K562 (cell line): ENCODE results near the gene DENND6A. TPM values are rescaled to one million over a fixed set of nuclear protein-coding genes. Genes with fewer than 3 reads are reported as not detected.
A peak's percentile ranks its signal among the peaks of the same experiment; 100 is the strongest.

Experiments
- BMI1 ChIP-seq: fragments of 150-350 bp; IDR thresholded peaks from 2 replicates; pipeline ENCODE4 v1.6.1; 2014; ENCODE audit warnings: low read length
- CBX8 ChIP-seq: fragments of 200-600 bp; sonication (generic); IDR thresholded peaks from 2 replicates; pipeline ENCODE4 v1.6.1; 2012; ENCODE audit warnings: borderline replicate concordance, mixed run types, low read depth, mild to moderate bottlenecking, moderate library complexity, mixed read lengths, low read length, control low read depth, inconsistent platforms; ENCODE audit not compliant: poor library complexity, severe bottlenecking; ENCODE audit errors: extremely low read depth
- CREB1 ChIP-seq, 2 experiments: sonication (generic) in 1 of 2; formaldehyde crosslinking in 1 of 2; IDR thresholded peaks; 2 replicates each; pipeline versions ENCODE4 v1.6.1 to v1.8.0; 2012 to 2022; ENCODE audit warnings: inconsistent platforms in 1 of 2, mild to moderate bottlenecking in 1 of 2, missing genetic modification reagents in 1 of 2, moderate library complexity in 1 of 2
- HEY1 ChIP-seq: fragments of 250-450 bp; sonication (Bioruptor Pico); IDR thresholded peaks from 2 replicates; pipeline ENCODE4 v1.5.0; 2020; ENCODE audit warnings: mild to moderate bottlenecking, moderate library complexity, borderline replicate concordance
- HNRNPK ChIP-seq: fragments of 200-400 bp; formaldehyde crosslinking; IDR thresholded peaks from one replicate; pipeline ENCODE4 v1.6.1; 2018; ENCODE audit warnings: mild to moderate bottlenecking, low read depth, low read length; ENCODE audit not compliant: poor library complexity, severe bottlenecking
- MCM5 ChIP-seq: fragments of 450-650 bp; IDR thresholded peaks from 2 replicates; pipeline ENCODE4 v1.6.1; 2016; ENCODE audit warnings: low read depth
- MTA2 ChIP-seq: fragments of 450-650 bp; IDR thresholded peaks from 2 replicates; pipeline ENCODE4 v1.6.1; 2016; ENCODE audit warnings: low read depth
- NCOR1 ChIP-seq: fragments of 450-650 bp; IDR thresholded peaks from 2 replicates; pipeline ENCODE4 v1.6.1; 2016; ENCODE audit warnings: mild to moderate bottlenecking, moderate library complexity
- RBM14 ChIP-seq: fragments of 200-400 bp; formaldehyde crosslinking; IDR thresholded peaks from 2 replicates; pipeline ENCODE4 v1.6.1; 2018; ENCODE audit warnings: low read depth, mild to moderate bottlenecking, low read length, moderate library complexity, borderline replicate concordance; ENCODE audit not compliant: insufficient read depth
- SMARCB1 ChIP-seq: IDR thresholded peaks from 2 replicates; pipeline ENCODE4 v1.6.1; 2011; ENCODE audit warnings: improper control_type of control experiment, low read depth; ENCODE audit not compliant: insufficient read length
- SP1 ChIP-seq: sonication (generic); formaldehyde crosslinking; IDR thresholded peaks from 2 replicates; pipeline ENCODE4 v1.8.1; 2022; ENCODE audit warnings: mild to moderate bottlenecking, missing genetic modification reagents
- ZBTB7A ChIP-seq: IDR thresholded peaks from 2 replicates; pipeline ENCODE4 v1.6.1; 2011; ENCODE audit warnings: low read depth, mild to moderate bottlenecking, low read length, moderate library complexity, borderline replicate concordance; ENCODE audit not compliant: control insufficient read depth
- ZNF134 ChIP-seq: fragments of 250-450 bp; sonication (Bioruptor Pico); conservative IDR thresholded peaks from 2 replicates; pipeline ENCODE4 v1.4.0; 2020
- ZNF668 ChIP-seq: fragments of 250-450 bp; sonication (Bioruptor Pico); IDR thresholded peaks from 2 replicates; pipeline ENCODE4 v1.8.0; 2022; ENCODE audit warnings: mild to moderate bottlenecking, inconsistent platforms
- ZNF766 ChIP-seq: fragments of 200-800 bp; sonication (Bioruptor generic); conservative IDR thresholded peaks from 2 replicates; pipeline ENCODE4 v1.6.1; 2016; ENCODE audit warnings: missing genetic modification characterization, missing compliant biosample characterization
- polyA plus RNA-seq, 8 experiments: library from polyadenylated mRNA; depleted of rRNA in 4 of 8; stranded (reverse) in 5 of 8; unstranded in 3 of 8; fragments of >200 nt; fragmentation: Nextera tagmentation in 2 of 8; fragmentation: Illumina TruSeq in 1 of 8; extraction: Ambion mirVana in 2 of 8; extraction: Trizol in 1 of 8; gene quantifications; 2 replicates each; pipeline versions ENCODE4 v1.2.1 to v1.2.3, GENCODE V29; 2011 to 2014; ENCODE audit warnings: inconsistent platforms in 1 of 8, missing spikeins in 1 of 8
- total RNA-seq, 7 experiments: library from RNA; depleted of rRNA in 6 of 7; stranded (reverse); fragments of >200 nt in 6 of 7; fragmentation: Illumina TruSeq in 2 of 7; extraction: Trizol in 2 of 7; gene quantifications; 2 replicates each; pipeline versions ENCODE4 v1.2.1 to v1.2.3, GENCODE V29; 2011 to 2021; ENCODE audit warnings: low replicate concordance in 1 of 7
- TF ChIP-seq, protein P1 (sequence below), 2 experiments: fragments of 450-650 bp; IDR thresholded peaks; 2 replicates each; pipeline ENCODE4 v1.6.1; 2016; ENCODE audit warnings: mild to moderate bottlenecking in 2 of 2, borderline replicate concordance in 1 of 2, low read depth in 1 of 2, moderate library complexity in 1 of 2
- TF ChIP-seq, protein P2 (sequence below): IDR thresholded peaks from 2 replicates; pipeline ENCODE4 v1.6.1; 2011; ENCODE audit not compliant: insufficient read length; ENCODE audit errors: extremely low read depth
- TF ChIP-seq, protein P3 (sequence below): sonication (generic); formaldehyde crosslinking; IDR thresholded peaks from 2 replicates; pipeline ENCODE4 v1.9.0; 2022; ENCODE audit warnings: mild to moderate bottlenecking, missing genetic modification reagents

The DENND6A gene
- total and polyA plus RNA-seq, 9 of the 15 experiments (the other 6 are each of a cell fraction or from before 2014, with no cell fraction given): 1.5 to 12.7 (median 7.1) TPM

DNA sequence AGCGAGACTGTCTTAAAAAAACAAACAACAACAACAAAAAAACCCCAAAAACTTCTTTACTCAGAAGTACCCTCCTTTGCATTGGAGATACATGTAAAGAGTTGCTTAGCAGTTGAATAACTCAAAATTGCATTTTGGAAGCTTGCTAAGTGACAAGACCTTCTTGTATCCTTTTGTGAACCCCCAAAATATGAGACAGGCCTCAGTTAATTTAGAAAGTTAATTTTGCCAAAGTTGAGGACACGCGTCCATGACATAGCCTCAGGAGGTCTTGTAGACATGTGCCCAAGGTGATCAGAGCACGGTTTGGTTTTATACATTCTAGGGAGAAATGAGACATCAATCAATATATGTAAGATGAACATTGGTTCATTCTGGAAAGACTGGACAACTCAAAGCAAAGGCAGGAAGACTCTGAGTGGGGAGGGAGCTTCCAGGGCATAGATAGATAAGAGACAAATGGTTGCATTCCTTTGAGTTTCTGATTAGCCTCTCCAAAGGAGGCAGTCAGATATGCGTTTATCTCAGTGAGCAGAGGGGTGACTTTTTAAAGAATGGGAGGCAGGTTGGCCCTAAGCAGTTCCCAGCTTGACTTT is 94.0 kb downstream of the DENND6A start (continued):
- 0 out of 2 replicates have a peak, but pooled peaks have one; percentile 21 for TF ChIP-seq ZNF134
- TF ChIP-seq MTA2: peak; percentile 91
- no peak for TF ChIP-seq SP1 (CRISPR knock-in tag)
- TF ChIP-seq, protein P1, sequence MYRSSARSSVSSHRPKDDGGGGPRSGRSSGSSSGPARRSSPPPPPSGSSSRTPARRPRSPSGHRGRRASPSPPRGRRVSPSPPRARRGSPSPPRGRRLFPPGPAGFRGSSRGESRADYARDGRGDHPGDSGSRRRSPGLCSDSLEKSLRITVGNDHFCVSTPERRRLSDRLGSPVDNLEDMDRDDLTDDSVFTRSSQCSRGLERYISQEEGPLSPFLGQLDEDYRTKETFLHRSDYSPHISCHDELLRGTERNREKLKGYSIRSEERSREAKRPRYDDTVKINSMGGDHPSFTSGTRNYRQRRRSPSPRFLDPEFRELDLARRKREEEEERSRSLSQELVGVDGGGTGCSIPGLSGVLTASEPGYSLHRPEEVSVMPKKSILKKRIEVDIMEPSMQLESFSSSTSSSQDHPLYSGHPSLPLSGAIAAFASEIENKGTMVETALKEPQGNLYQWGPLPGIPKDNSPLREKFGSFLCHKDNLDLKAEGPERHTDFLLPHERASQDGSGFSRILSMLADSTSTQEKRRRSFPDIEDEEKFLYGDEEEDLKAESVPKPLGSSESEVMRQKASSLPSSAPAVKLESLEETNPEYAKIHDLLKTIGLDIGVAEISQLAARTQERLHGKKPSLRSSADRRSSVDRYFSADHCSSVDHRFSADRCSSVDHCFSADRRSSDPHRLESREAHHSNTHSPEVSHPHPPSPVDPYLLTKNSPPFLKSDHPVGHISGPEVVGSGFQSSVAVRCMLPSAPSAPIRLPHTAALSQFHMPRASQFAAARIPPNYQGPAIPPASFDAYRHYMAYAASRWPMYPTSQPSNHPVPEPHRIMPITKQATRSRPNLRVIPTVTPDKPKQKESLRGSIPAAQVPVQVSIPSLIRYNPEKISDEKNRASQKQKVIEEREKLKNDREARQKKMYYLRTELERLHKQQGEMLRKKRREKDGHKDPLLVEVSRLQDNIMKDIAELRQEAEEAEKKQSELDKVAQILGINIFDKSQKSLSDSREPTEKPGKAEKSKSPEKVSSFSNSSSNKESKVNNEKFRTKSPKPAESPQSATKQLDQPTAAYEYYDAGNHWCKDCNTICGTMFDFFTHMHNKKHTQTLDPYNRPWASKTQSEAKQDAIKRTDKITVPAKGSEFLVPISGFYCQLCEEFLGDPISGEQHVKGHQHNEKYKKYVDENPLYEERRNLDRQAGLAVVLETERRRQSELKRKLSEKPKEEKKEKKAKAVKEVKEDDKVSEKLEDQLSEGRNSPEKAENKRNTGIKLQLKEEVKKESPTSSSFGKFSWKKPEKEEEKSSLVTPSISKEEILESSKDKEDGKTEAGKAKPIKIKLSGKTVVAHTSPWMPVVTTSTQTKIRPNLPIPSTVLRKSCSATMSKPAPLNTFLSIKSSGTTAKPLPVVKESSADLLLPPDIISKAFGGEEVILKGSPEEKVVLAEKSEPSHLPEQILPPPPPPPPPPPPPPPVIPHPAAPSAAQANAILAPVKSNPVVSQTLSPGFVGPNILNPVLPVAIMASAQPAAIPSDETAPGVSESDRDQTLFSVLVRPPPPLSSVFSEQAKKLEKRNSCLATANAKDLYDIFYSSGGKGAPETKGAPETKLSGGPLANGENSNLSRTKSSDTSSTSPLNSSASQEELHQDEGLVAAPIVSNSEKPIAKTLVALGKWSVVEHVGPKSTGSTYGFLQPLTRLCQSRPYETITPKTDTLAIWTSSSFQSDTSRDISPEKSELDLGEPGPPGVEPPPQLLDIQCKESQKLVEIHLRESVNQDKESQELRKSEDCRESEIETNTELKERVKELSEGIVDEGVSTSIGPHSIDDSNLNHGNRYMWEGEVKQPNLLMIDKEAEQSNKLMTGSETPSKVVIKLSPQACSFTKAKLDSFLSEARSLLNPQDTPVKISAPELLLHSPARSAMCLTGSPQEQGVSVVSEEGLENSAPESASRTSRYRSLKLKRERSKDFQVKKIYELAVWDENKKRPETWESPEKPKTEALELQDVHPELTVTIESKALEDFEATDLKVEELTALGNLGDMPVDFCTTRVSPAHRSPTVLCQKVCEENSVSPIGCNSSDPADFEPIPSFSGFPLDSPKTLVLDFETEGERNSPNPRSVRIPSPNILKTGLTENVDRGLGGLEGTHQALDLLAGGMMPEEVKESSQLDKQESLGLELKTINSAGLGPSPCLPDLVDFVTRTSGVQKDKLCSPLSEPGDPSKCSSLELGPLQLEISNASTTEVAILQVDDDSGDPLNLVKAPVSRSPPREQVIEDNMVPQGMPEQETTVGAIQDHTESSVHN (IDR thresholded peaks at IDR 0.05; ENCODE audit: borderline replicate concordance in 1 of 2, low read depth in 1 of 2): no peak
- no peak for TF ChIP-seq BMI1
- TF ChIP-seq HEY1 (CRISPR knock-in tag): no peak
- no peak for TF ChIP-seq SMARCB1
- TF ChIP-seq RBM14: no peak
- no peak for TF ChIP-seq ZNF668 (CRISPR knock-in tag)
- no peak for TF ChIP-seq CREB1 (IDR thresholded peaks at IDR 0.05)
- no peak for TF ChIP-seq CREB1 (CRISPR knock-in tag; IDR thresholded peaks at IDR 0.05)
- no peak for TF ChIP-seq ZBTB7A
- TF ChIP-seq MCM5: no peak
- TF ChIP-seq, protein P2, sequence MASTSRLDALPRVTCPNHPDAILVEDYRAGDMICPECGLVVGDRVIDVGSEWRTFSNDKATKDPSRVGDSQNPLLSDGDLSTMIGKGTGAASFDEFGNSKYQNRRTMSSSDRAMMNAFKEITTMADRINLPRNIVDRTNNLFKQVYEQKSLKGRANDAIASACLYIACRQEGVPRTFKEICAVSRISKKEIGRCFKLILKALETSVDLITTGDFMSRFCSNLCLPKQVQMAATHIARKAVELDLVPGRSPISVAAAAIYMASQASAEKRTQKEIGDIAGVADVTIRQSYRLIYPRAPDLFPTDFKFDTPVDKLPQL: no peak
- TF ChIP-seq ZNF766 (CRISPR knock-in tag): peak; percentile 43; the same call in 1 of the 2 replicates
- TF ChIP-seq, protein P3, sequence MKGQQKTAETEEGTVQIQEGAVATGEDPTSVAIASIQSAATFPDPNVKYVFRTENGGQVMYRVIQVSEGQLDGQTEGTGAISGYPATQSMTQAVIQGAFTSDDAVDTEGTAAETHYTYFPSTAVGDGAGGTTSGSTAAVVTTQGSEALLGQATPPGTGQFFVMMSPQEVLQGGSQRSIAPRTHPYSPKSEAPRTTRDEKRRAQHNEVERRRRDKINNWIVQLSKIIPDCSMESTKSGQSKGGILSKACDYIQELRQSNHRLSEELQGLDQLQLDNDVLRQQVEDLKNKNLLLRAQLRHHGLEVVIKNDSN: no peak
- TF ChIP-seq HNRNPK: no peak
- no peak for TF ChIP-seq CBX8
- peak; percentile 95 for TF ChIP-seq NCOR1
